GM12874 (cell line): ENCODE results near the gene RASGEF1C.

ENCODE experiments used
- CTCF ChIP-seq: IDR thresholded peaks from 2 replicates; pipeline ENCODE4 v1.5.1; 2011; ENCODE audit warnings: low read depth, mild to moderate bottlenecking, control low read depth, low read length, moderate library complexity; ENCODE audit not compliant: insufficient read depth

RASGEF1C gene

GRCh38 chr5:180137401-180138213 lies 71.4 kb downstream of the RASGEF1C start:
- no peak for TF ChIP-seq CTCF

DNA sequence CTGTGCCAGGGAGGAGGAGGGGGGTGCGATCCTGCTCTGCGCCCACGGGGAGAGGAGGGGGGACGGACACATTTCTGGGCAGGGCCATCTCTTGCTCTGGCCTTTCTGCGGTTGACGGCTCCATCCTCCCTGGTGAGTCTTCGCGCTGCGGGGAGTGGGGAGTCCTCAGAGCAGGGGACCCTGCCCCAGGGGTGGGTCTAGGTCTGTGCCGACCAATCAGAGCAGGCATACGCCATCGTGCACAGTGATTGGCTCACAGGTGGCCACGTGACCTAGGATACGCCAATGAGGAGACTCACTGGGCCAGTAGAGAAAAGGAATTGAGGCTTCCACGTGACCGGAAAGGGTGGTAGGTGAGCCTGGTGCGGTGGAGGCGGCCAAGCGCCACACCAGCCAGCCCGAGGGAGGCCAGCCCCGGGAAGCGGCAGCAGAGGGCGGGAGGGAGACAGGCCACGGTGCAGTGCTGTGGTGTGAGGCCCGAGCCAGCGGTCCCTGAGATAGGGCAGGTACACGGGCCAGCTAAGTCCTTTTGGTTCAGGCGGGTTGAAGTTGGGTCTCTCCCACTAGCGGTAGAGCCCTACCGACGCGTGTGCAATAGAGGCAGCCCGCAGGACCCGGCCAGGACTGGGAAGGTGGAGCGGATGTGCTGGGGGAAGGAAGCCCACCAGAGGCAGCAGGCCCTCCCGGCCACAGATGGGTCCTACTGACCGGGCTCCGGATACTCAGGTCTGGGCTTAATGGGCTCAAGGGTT lies 72.2 kb downstream of the RASGEF1C start:
- TF ChIP-seq CTCF = no peak

GRCh38 chr5:180135967-180136629 lies 72.9 kb downstream of the RASGEF1C start:
- no peak for TF ChIP-seq CTCF

- no peak for TF ChIP-seq CTCF
Observed at GRCh38 chr5:180135128-180135955, 73.7 kb downstream of the RASGEF1C start.

DNA sequence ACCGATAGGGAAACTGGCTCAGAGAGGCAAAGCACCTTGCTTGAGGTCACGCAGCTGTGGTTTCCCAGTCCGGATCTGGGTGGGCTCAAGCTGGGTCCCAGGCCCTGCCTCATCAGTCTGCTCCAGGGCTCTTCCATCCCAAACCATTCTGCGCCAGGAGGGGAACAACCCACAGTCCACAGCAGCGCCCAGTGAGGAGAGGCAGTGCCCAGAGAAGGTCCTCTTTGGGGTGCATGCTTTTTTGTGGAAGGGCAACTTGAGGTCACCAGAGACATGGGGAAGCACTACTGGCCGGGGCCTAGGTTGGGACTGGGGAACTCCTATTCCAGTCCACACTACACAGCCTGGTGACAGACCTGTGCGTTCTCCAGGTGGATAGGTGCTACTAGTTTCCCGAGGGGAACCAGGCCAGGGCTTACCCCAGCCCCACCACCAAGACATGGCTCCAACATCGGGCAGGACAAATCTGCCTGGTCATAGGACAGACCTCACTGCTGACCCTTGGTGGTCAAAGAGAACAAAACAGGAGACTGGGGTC lies 75.0 kb downstream of the RASGEF1C start:
- TF ChIP-seq CTCF = no peak

DNA sequence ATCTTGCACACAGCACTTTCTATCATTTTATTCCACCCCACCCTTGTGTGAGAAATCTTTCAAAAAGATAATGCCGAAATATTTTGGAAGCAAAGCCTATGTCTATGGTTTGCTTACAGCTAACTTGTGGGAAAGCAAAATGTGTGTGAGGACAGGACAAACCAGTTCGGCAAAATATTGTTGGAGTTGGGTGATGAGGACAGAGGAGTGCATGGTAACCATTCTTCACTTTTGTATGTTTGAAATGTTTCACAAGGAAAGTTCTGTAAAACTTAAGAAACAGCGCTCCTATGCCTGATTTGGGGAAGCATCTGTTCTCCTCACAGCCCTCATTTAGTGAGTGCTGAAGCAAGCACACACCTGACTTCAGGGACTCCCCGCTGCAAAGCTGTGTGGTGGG lies 75.5 kb downstream of the RASGEF1C start:
- no peak for TF ChIP-seq CTCF
